Suprapubic skin (tissue), 4 donors: ENCODE measurements around the gene MKNK2. TPM values are rescaled to one million over a fixed set of nuclear protein-coding genes. Genes with fewer than 3 reads are reported as not detected.
A peak's percentile ranks its signal among the peaks of the same experiment; 100 is the strongest.

ENCODE experiments used
- DNase-seq, 2 donors: peaks; one replicate each; pipeline ENCODE4 v3.0.0-alpha.2; 2019; ENCODE audit warnings: low spot score in 2 of 2
- H3K27ac ChIP-seq: fragments of 200-600 bp; sonication (generic); one replicate; pipeline ENCODE4 v1.5.1; 2019
- H3K27me3 ChIP-seq: fragments of 200-600 bp; sonication (generic); one replicate; pipeline ENCODE4 v1.5.1; 2019
- H3K36me3 ChIP-seq: fragments of 200-600 bp; sonication (generic); one replicate; pipeline ENCODE4 v1.5.1; 2019
- H3K4me1 ChIP-seq: fragments of 200-600 bp; sonication (generic); one replicate; pipeline ENCODE4 v1.5.1; 2019
- H3K4me3 ChIP-seq: fragments of 200-600 bp; sonication (generic); one replicate; pipeline ENCODE4 v1.5.1; 2019; ENCODE audit warnings: mild to moderate bottlenecking
- H3K9me3 ChIP-seq: fragments of 200-600 bp; sonication (generic); one replicate; pipeline ENCODE4 v1.5.1; 2019
- CTCF ChIP-seq, 2 donors: fragments of 200-600 bp in 1 of 2; fragments of 450-650 bp in 1 of 2; sonication (generic) in 1 of 2; IDR thresholded peaks; one replicate each; pipeline ENCODE4 v1.5.1; 2016 to 2019; ENCODE audit warnings: antibody characterized with exemption in 2 of 2, mild to moderate bottlenecking in 1 of 2, moderate library complexity in 1 of 2
- EP300 ChIP-seq: sonication (generic); formaldehyde crosslinking; IDR thresholded peaks from one replicate; pipeline ENCODE4 v1.6.1; 2017; ENCODE audit warnings: antibody characterized with exemption
- POLR2A ChIP-seq, 2 donors: fragments of 450-650 bp; IDR thresholded peaks; one replicate each; pipeline ENCODE4 v1.6.1; 2017; ENCODE audit warnings: antibody characterized with exemption in 2 of 2, mild to moderate bottlenecking in 2 of 2, moderate library complexity in 2 of 2
- POLR2AphosphoS5 ChIP-seq, 3 donors: sonication (generic); formaldehyde crosslinking; IDR thresholded peaks; one replicate each; pipeline ENCODE4 v1.6.1; 2017; ENCODE audit warnings: antibody characterized with exemption in 3 of 3
- WGBS: methylation state at CpG from one replicate; pipeline ENCODE4 v1.1.5; 2018; 5-methylcytosine and 5-hydroxymethylcytosine counted together
- total RNA-seq, 4 donors: library from RNA; depleted of rRNA; stranded (reverse); fragments of >200 nt; gene quantifications; one replicate each; pipeline ENCODE4 v1.1.0, GENCODE V29; 2016

MKNK2 gene
- total RNA-seq, 4 donors from 2014 or later = 209 to 249 (median 219) TPM

DNA sequence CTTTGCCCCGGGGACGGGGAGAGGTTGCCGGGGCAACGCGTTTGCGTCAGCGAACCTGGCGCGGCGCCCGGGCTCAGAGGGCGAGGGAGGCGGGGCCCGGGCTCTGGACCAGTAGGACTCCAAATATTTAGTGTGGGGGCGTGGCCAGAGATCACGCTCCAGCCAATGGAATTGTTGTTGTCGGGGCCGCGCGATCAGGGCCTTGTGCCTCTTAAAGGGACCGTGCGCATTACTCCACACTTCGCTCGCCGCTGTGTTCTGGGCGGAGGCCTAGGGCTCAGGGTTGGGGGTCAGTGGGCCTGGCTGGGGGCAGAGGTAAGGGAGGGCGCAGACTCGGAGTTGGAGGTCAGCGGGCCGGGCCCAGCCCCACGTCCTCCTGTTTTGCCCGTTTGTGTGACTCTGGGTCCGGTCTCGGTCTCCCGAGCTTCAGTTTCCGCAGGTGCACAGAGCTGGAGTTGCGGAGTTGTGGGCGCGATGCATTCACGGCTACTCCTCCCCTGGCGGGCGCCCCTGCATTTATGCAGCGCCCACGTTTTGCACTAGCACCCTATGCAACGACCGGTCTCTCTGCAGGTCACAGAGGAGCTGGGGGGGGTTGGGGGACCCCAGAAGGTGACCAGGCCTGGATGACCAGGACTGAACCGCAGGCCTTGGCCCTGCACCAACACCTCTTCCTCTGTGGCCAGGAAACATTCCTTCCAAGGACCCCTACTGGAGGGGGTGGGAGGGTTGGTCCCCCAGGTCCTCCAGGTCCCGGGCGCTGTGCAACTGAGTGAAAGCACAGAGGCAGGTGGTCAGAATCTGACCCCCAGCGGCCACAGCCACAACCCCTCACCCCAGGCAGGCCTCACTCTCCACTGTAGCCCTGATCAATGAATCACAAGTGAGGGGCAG, 10.7 kb upstream of the MKNK2 start:
- Histone ChIP-seq H3K27me3 (no peaks in the 10 kb centered on the region), H3K27ac (peak overlapping the region; percentile 100), H3K36me3 (no peaks in the 10 kb centered on the region), H3K4me3 (peak overlapping the region; percentile 66), H3K9me3 (no peaks in the 10 kb centered on the region), H3K4me1 (peaks cover 64% of the 10 kb centered on the region)
- peak; percentile 100 for DNase-seq
- TF ChIP-seq POLR2AphosphoS5 (IDR thresholded peaks at IDR 0.05) = peak in 1 of 3 donors; percentile 36
- TF ChIP-seq POLR2A (IDR thresholded peaks at IDR 0.05) = no peak
- WGBS = 4% methylated on average over 38 of the region's 50 CpGs

- H3K27ac ChIP-seq = peak overlapping the region; percentile 100
- no peaks in the 10 kb centered on the region for H3K27me3 ChIP-seq
- WGBS = 0% methylated on average over 3 of the region's 55 CpGs
- TF ChIP-seq POLR2AphosphoS5 (IDR thresholded peaks at IDR 0.05) (no peak), EP300 (no peak), POLR2A (IDR thresholded peaks at IDR 0.05) (peak in 1 of 2 donors; percentile 79), CTCF (IDR thresholded peaks at IDR 0.05) (no peak)
- DNase-seq = peak in 1 of 2 donors; percentile 88
- H3K4me3 ChIP-seq = peak overlapping the region; percentile 66
- H3K9me3 ChIP-seq = no peaks in the 10 kb centered on the region
- peaks cover 72% of the 10 kb centered on the region for H3K4me1 ChIP-seq
- no peaks in the 10 kb centered on the region for H3K36me3 ChIP-seq
Observed at GRCh38 chr19:2060884-2061494, 9.9 kb upstream of the MKNK2 start.

DNA sequence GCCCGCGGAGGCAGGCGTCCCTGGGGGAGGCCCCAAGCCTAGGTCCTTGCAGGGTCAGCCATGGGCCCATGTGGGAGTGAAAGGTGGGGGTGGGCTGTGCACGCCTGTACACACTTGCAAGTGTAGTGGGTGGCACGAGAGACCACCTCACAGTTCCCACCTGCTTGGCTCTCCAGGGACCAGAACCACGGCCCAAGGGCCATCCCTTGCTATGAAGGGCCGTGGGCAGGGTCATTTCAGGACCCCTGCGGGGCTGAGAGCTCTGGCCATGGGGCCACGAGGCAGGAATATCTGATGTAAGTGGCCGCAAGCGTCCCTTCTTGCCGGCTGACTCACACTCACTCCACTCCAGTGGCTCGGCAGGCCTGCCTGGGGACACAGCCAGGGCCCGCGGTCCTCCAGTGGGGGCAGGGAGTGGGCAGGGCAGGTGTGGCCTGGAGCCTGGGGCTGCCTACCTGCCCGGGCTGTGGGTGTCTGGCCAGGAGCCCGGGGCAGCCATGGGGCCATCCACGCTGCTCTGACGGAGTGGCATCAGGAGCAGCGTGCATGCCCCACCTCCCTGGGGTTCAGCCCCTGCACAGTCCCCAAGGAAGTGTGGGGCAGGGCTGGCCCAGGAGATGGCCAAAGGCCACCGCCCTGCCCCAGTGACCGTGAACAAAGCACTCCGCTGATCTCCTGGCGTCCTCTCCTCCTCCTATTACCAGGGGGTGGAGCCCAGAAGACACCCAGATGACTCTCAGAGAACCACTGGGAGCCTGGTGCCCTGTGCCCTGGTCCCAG, 8.6 kb upstream of the MKNK2 start:
- peak overlapping the region; percentile 66 for H3K4me3 ChIP-seq
- DNase-seq = peak in 1 of 2 donors; percentile 86
- TF ChIP-seq POLR2AphosphoS5 (IDR thresholded peaks at IDR 0.05) (no peak), POLR2A (IDR thresholded peaks at IDR 0.05) (no peak), EP300 (no peak), CTCF (IDR thresholded peaks at IDR 0.05) (no peak)

GRCh38 chr19:2058570-2059421, 7.8 kb upstream of the MKNK2 start:
- no peak overlapping the region for H3K4me3 ChIP-seq
- peaks cover 84% of the 10 kb centered on the region for H3K4me1 ChIP-seq
- TF ChIP-seq CTCF (IDR thresholded peaks at IDR 0.05) = no peak
- TF ChIP-seq POLR2A (IDR thresholded peaks at IDR 0.05) = no peak
- no peak for TF ChIP-seq POLR2AphosphoS5 (IDR thresholded peaks at IDR 0.05)
- no peak for TF ChIP-seq EP300
- H3K27ac ChIP-seq = peak overlapping the region; percentile 100
- no peaks in the 10 kb centered on the region for H3K9me3 ChIP-seq
- DNase-seq = peak in 1 of 2 donors; percentile 63
- H3K27me3 ChIP-seq = no peaks in the 10 kb centered on the region
- no peaks in the 10 kb centered on the region for H3K36me3 ChIP-seq
- 79% methylated on average over 27 of the region's 27 CpGs for WGBS

More for the DNA sequence above, 8.6 kb upstream of the MKNK2 start:
- H3K27ac ChIP-seq = peak overlapping the region; percentile 100
- 37% methylated on average over 9 of the region's 24 CpGs for WGBS
- H3K4me1 ChIP-seq = peaks cover 82% of the 10 kb centered on the region
- H3K9me3 ChIP-seq = no peaks in the 10 kb centered on the region
- H3K36me3 ChIP-seq = no peaks in the 10 kb centered on the region
- H3K27me3 ChIP-seq = no peaks in the 10 kb centered on the region
